ENCODE data around the gene FLNA.
"Not testable (repeated sequence)": the region's sequence is repeated elsewhere in the genome, so short reads cannot be mapped to it uniquely, and the experiment has no call there.

FLNA gene

DNA sequence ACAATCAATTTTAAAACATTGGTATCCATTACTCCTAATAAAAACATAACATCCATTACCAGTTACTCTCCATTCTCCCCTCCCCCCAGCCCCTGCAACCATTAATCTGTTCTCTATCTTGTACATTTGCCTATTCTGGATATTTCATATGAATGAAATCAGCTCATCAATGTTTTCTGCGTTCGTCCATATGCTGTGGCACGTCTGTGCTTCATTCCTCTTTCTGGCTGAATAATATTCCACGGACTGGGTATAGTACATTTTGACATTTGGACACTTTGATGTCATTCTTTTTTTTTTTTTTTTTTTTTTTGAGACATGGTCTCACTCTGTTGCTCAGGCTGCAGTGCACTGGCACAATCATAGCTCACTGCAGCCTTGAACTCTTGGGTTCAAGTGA is 29.4 kb upstream of the FLNA start:
- Histone ChIP-seq H3K36me3 (ENCODE audit: insufficient read depth, low read length) (peaks cover 20% of the 10 kb centered on the region), H3K27me3 (ENCODE audit: insufficient read depth, low read length) (no peaks in the 10 kb centered on the region), H2AFZ (ENCODE audit: low read depth, low read length) (no peak overlapping the region), H3K9me3 (ENCODE audit: low read length) (no peaks in the 10 kb centered on the region), H3K4me1 (ENCODE audit: insufficient read depth, low read length) (peaks cover 13% of the 10 kb centered on the region), H3K4me3 (ENCODE audit: low read length) (no peak overlapping the region)

DNA sequence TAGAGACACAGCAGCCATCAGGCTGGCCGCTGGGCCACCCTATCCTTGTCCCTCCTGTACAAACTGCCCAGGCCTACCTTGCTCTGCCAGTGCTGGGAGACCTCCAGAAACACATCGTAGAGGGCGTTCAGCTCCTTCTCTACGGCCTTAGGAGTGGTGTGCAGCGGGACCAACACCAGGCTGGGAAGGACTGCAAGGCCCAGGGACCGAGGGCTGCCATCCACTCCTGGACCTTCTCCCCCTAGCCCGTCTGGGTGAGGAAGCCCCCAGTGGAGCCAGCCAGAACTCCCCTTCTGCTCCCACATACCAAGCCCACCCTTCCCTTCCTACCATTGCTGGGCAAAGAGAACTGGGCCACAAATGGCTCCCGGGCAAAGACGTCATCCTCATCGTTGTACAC is 28.8 kb upstream of the FLNA start:
- peaks cover 13% of the 10 kb centered on the region for H3K4me1 ChIP-seq (ENCODE audit: insufficient read depth, low read length)
- no peak overlapping the region for H2AFZ ChIP-seq (ENCODE audit: low read depth, low read length)
- peaks cover 21% of the 10 kb centered on the region for H3K36me3 ChIP-seq (ENCODE audit: insufficient read depth, low read length)
- no peaks in the 10 kb centered on the region for H3K27me3 ChIP-seq (ENCODE audit: insufficient read depth, low read length)
- no peaks in the 10 kb centered on the region for H3K9me3 ChIP-seq (ENCODE audit: low read length)
- H3K4me3 ChIP-seq (ENCODE audit: low read length) = no peak overlapping the region

DNA sequence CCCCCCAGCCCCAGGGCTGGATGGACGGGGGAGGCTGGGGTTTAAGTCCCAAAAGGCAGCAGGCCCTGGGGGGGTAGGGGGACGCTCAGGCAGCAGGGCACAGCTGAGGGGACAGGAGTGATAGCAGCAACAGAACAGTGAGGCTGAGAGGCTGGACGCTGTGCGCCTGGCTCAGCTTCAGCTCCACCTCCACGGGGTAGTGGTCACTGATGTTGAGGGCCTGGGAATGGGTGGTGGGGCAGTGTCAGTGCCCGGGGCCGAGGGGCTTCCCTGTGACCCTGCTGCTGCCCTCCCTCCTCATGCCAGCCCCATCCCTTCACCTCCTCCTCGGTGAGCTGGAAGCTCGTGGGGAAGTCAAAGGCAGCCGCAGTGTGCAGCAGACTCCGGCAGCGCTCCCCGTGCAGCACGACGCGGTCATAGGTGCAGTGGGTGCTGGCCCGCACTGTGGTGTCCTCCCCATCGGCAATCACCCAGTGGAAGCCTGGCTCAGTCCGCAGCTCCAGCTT is 28.2 kb upstream of the FLNA start:
- Histone ChIP-seq H3K9me3 (ENCODE audit: low read length) (no peaks in the 10 kb centered on the region), H3K36me3 (ENCODE audit: insufficient read depth, low read length) (peaks cover 21% of the 10 kb centered on the region), H3K4me3 (ENCODE audit: low read length) (no peak overlapping the region), H3K4me1 (ENCODE audit: insufficient read depth, low read length) (peaks cover 13% of the 10 kb centered on the region), H2AFZ (ENCODE audit: low read depth, low read length) (no peak overlapping the region), H3K27me3 (ENCODE audit: insufficient read depth, low read length) (no peaks in the 10 kb centered on the region)

DNA sequence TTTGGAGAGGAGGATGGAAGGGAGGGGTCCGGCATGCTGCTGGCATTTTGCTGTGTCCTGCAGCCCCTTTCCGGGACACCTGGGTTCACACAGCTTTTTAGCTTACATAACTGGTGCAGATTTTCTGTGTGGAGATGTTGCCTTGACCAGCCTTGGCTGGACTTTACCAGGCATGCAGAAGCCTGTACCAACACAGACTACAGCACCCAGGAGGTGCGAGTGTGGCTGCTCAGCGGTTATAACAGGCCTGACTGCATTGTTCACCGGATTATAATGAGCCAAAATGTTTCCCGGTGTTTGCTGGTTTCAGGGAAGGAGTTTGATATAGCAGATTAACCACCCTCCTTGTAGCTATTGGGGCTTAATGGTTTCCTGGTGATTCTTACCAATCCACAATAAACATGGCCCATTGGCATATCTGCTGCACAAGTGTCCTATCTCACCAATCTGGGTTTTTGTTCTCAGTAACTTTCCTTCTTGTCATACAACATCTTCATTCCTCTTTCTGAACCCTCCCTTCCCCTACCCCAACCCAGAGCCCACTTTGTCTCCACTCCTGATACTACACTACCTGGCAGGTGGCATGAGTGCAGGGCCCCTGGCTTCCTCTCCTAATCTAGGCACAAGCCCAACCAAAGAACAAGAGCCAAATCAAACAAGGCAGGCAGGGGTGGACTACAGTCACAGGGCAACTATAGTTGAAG is 27.6 kb upstream of the FLNA start:
- peaks cover 15% of the 10 kb centered on the region for H3K4me1 ChIP-seq (ENCODE audit: insufficient read depth, low read length)
- no peak overlapping the region for H2AFZ ChIP-seq (ENCODE audit: low read depth, low read length)
- H3K27me3 ChIP-seq (ENCODE audit: insufficient read depth, low read length) = no peaks in the 10 kb centered on the region
- H3K36me3 ChIP-seq (ENCODE audit: insufficient read depth, low read length) = peaks cover 21% of the 10 kb centered on the region
- H3K9me3 ChIP-seq (ENCODE audit: low read length) = no peaks in the 10 kb centered on the region
- H3K4me3 ChIP-seq (ENCODE audit: low read length) = no peak overlapping the region

DNA sequence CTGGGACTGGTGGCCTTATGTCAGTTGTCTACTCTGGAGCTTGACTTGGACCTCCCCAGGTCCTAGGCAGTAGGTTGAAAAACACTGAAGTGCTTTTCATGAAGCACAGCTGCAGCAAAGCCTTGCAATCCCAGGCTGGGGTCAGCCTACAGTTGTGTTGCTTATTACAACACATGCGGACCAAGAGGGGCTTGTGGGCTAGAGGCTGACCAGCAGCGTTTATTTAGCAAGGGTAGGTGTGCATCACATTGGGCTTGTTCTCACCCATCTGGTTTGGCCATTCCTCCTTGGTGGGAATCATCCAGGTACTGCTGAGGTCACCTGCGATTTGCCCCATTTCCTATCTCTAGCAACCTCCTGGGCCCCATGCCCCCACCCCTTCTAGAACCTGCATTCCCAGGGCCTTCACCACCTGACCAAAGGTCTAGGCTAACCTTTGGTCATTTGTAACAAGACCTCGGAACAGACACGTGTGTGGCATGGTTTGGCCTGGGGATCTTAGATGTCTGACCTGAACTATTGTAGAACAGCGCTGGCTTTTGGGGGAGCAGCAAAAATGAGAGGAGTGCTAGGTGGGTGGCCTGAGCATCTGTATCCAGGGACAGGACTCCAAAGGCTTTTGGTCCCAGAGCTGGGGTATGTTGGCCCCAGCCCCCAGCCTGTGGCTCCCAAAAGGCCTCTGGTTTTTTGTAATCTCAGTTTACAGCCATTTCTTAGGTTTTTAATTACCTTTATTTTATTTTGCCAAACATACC is 26.8 kb upstream of the FLNA start:
- Histone ChIP-seq H3K4me3 (ENCODE audit: low read length) (no peak overlapping the region), H3K27me3 (ENCODE audit: insufficient read depth, low read length) (no peaks in the 10 kb centered on the region), H3K9me3 (ENCODE audit: low read length) (no peaks in the 10 kb centered on the region), H3K4me1 (ENCODE audit: insufficient read depth, low read length) (peaks cover 15% of the 10 kb centered on the region), H2AFZ (ENCODE audit: low read depth, low read length) (no peak overlapping the region), H3K36me3 (ENCODE audit: insufficient read depth, low read length) (peaks cover 21% of the 10 kb centered on the region)

DNA sequence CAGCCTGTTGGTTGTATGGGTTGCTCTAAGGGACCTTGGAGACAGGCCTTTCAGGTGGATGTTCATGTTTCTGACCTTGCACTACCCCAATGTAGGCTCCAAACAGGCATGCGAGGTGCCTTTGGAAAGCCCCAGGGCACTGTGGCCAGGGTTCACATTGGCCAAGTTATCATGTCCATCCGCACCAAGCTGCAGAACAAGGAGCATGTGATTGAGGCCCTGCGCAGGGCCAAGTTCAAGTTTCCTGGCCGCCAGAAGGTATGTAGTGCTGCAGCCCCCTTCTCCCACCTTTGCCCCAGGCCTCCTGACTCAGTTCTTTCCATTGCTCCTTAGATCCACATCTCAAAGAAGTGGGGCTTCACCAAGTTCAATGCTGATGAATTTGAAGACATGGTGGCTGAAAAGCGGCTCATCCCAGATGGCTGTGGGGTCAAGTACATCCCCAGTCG is 26.0 kb upstream of the FLNA start:
- H3K4me1 ChIP-seq (ENCODE audit: insufficient read depth, low read length) = peaks cover 15% of the 10 kb centered on the region
- not testable (repeated sequence) for H3K9me3 ChIP-seq (ENCODE audit: low read length); H3K4me3 ChIP-seq (ENCODE audit: low read length); H3K27me3 ChIP-seq (ENCODE audit: insufficient read depth, low read length); H2AFZ ChIP-seq (ENCODE audit: low read depth, low read length)
- H3K36me3 ChIP-seq (ENCODE audit: insufficient read depth, low read length) = peaks cover 21% of the 10 kb centered on the region

DNA sequence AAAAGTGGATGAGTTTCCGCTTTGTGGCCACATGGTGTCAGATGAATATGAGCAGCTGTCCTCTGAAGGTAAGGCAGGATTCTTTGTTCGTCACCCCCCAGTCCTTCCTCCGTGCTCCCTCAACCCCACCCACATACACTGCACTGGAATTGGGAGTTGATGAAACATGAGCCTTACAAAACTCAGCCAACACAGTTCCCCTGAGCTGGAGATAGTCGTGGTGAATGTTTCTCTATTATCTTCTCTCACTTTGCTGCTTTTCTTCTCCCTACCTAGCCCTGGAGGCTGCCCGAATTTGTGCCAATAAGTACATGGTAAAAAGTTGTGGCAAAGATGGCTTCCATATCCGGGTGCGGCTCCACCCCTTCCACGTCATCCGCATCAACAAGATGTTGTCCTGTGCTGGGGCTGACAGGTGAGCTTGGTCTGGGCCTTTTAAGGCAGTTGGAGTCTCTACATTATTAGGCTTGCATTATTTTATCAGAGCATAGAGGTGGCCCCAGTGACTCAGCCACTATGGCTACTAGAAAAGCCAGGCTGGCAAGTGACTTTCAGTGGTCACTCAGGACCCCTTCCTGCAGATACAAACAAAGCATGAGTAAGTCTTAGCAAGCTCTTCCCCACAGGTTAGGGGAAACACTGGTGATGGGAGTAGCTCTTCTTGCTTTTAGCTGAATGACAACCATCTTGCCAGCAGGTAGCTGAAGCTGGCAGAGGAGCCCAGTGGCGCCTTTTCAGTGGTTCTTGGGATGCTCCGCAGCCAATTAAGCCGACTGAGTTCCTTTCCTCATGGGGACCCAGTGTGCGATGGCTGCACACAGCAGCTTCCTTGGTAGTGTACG is 25.3 kb upstream of the FLNA start:
- Histone ChIP-seq H3K4me1 (ENCODE audit: insufficient read depth, low read length) (peaks cover 15% of the 10 kb centered on the region), H3K36me3 (ENCODE audit: insufficient read depth, low read length) (peaks cover 21% of the 10 kb centered on the region), H3K27me3 (ENCODE audit: insufficient read depth, low read length) (no peaks in the 10 kb centered on the region), H3K4me3 (ENCODE audit: low read length) (peak overlapping the region; percentile 95), H2AFZ (ENCODE audit: low read depth, low read length) (no peak overlapping the region), H3K9me3 (ENCODE audit: low read length) (no peaks in the 10 kb centered on the region)

DNA sequence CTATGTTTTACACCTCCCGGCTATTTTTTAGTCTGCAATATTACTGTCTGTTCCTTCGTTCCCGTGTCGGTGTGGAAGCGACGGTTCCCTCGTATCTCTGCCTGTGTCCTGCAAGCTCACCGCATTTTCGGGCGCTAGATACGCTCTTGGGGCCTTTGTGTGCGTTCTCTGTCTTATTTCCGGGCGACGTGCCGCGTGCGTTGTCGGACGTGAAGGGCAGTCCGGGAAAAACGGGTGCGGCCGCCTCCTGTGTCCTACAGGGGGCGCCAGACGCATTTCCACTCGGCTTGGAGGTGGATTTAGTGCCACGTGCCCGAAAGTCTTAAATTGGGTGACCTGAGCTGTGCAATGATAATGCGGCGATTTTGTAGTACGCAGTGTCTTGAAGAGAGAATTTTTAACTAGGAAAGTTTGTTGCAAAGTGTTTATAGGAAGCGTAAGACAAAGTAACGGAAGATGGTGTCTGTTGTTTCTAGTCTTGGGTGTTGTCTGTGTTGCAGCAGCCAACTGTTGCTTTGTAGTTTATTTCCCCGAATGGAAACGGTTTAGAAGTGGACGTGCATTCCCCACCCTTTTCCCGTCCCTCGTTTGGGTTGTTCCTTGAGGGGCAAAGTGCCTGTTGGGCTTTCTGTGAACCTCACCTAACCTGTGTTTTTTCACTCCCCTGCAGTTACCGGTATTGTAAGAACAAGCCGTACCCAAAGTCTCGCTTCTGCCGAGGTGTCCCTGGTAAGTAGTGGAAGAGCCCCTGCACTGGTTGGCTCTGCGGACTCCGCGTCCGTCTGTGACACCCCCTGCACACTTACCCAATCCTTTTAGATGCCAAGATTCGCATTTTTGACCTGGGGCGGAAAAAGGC is 24.5 kb upstream of the FLNA start:
- Histone ChIP-seq H3K36me3 (ENCODE audit: insufficient read depth, low read length) (peaks cover 21% of the 10 kb centered on the region), H3K4me1 (ENCODE audit: insufficient read depth, low read length) (peaks cover 15% of the 10 kb centered on the region), H3K9me3 (ENCODE audit: low read length) (no peaks in the 10 kb centered on the region), H3K4me3 (ENCODE audit: low read length) (peak overlapping the region; percentile 95), H2AFZ (ENCODE audit: low read depth, low read length) (no peak overlapping the region), H3K27me3 (ENCODE audit: insufficient read depth, low read length) (no peaks in the 10 kb centered on the region)

DNA sequence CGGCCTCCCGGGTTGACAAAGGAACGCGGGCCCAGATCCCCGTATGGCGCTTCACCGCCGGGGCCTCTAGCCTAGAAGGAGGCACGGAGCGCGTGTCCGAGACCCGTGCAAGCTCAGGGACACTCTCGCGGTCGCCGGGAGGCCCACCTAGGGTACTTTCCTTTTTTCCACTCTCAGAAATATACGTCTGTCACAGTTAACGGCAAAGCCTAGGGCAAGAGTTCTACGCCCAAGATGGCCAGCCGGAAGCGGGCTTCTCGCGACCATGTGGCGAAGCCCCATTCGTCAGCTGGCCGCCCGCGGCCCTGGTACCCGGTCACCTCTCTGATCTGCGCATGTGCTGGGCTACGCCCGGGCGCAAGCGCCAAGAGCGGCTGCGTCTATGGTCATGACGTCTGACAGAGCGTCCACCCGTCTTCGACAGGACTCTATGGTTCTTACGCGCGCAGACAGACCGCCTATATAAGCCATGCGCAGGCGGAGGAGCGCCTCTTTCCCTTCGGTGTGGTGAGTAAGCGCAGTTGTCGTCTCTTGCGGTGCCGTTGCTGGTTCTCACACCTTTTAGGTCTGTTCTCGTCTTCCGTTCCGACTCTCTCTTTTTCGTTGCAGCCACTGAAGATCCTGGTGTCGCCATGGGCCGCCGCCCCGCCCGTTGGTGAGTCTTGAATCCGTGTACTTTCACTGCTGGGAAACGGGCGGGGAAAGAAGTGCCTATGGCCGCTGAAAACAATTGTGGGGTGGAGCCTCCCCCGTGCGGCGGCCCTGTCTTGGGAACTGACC is 23.6 kb upstream of the FLNA start, which contains the start of gene RPL10:
Gene RPL10 (plus strand): TSS at position 490 of the 780 bp plus-strand sequence. CDS start 143 bp downstream, at position 633.
- Histone ChIP-seq H3K4me3 (ENCODE audit: low read length) (peak within 1 kb of the TSS; percentile 95), H3K27me3 (ENCODE audit: insufficient read depth, low read length) (no peaks in the 10 kb centered on the region), H2AFZ (ENCODE audit: low read depth, low read length) (no peak within 1 kb of the TSS), H3K9me3 (ENCODE audit: low read length) (no peaks in the 10 kb centered on the region), H3K4me1 (ENCODE audit: insufficient read depth, low read length) (peaks cover 15% of the 10 kb centered on the region), H3K36me3 (ENCODE audit: insufficient read depth, low read length) (peaks cover 21% of the 10 kb centered on the region)

DNA sequence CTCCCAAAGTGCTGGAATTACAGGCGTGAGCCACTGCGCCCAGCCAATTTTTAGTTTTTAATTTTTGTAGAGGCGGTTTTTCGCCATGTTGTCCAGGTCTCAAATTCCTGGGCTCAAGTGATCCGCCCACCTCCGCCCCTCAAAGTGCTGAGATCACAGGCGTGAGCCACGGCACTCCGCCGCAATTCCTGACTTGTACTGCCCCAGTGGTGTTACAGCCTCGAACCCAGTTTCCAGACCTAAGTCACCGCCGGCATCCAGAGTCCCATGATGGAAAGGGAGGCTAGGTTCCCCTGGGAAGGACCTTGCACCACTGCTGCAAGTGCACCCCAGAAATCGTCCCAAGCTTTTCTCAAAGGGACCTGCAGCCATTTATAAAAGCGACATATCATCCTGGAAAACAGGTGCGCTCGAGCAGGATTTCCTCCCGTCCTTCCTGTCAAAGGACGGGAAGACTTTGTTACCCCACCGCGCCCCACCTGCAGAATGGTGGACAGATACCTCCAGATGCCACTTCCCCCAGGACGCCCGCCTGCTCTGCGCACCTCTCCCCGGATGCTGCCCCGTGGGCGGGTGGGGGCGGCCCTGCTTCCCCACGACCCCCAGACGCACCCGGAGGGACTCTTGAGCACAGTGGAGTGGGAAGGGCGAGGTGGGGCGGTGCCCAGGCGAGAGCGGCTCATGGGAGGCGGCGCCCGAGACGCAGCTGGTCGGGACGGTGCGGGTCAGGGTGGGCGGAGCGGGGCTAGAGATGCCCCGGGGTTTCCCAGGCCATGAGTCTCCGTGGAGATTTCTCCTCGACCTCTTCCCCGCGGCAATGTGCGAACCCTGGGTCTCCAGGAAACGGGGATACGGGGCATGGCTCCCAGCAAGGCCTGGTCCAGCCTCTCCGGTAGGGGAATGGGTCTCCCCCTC is 22.8 kb upstream of the FLNA start:
- peaks cover 21% of the 10 kb centered on the region for H3K36me3 ChIP-seq (ENCODE audit: insufficient read depth, low read length)
- no peaks in the 10 kb centered on the region for H3K9me3 ChIP-seq (ENCODE audit: low read length)
- H3K4me3 ChIP-seq (ENCODE audit: low read length) = peak overlapping the region; percentile 95
- H3K27me3 ChIP-seq (ENCODE audit: insufficient read depth, low read length) = no peaks in the 10 kb centered on the region
- H3K4me1 ChIP-seq (ENCODE audit: insufficient read depth, low read length) = peaks cover 15% of the 10 kb centered on the region
- no peak overlapping the region for H2AFZ ChIP-seq (ENCODE audit: low read depth, low read length)

DNA sequence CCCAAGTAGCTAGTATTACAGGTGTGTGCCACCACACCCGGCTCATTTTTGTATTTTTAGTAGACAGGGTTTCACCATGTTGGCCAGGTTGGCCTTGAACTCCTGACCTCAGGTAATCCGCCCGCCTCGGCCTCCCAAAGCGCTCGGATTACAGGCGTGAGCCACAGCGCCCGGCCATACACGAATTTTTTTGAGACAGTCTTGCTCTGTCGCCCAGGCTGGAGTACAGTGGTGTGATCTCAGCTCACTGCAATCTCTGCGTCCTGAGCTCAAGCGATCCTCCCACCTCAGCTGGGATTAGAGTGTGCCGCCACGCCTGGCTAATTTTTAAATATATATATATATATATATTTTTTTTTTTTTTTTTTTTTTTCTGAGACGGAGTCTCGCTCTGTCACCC is 21.9 kb upstream of the FLNA start:
- H3K9me3 ChIP-seq (ENCODE audit: low read length); H2AFZ ChIP-seq (ENCODE audit: low read depth, low read length); H3K27me3 ChIP-seq (ENCODE audit: insufficient read depth, low read length); H3K4me3 ChIP-seq (ENCODE audit: low read length): not testable (repeated sequence)
- peaks cover 15% of the 10 kb centered on the region for H3K4me1 ChIP-seq (ENCODE audit: insufficient read depth, low read length)
- H3K36me3 ChIP-seq (ENCODE audit: insufficient read depth, low read length) = peaks cover 21% of the 10 kb centered on the region
